Loucy (cell line): Measurements from ENCODE around the gene ZNF160.

Source experiments
- H2AFZ ChIP-seq: fragments of 200-600 bp; sonication (generic); 2 replicates; pipeline ENCODE4 v1.6.0; 2016; ENCODE audit warnings: antibody characterized with exemption, mild to moderate bottlenecking, low read length, moderate library complexity
- H3F3A ChIP-seq: fragments of 200-600 bp; 2 replicates; pipeline ENCODE4 v1.6.0; 2016; ENCODE audit warnings: antibody characterized with exemption, low read depth, mild to moderate bottlenecking
- H3K27me3 ChIP-seq: fragments of 200-600 bp; sonication (generic); 2 replicates; pipeline ENCODE4 v1.6.1; 2014; ENCODE audit warnings: low read length, mild to moderate bottlenecking; ENCODE audit not compliant: insufficient read depth, poor library complexity, severe bottlenecking
- H3K36me3 ChIP-seq: fragments of 200-600 bp; sonication (generic); 2 replicates; pipeline ENCODE4 v1.6.1; 2016; ENCODE audit warnings: low read length; ENCODE audit not compliant: insufficient read depth
- H3K4me1 ChIP-seq: fragments of 200-600 bp; sonication (generic); 2 replicates; pipeline ENCODE4 v1.5.1; 2014; ENCODE audit warnings: low read length, mild to moderate bottlenecking; ENCODE audit not compliant: insufficient read depth, poor library complexity, severe bottlenecking
- H3K4me2 ChIP-seq: fragments of 200-600 bp; sonication (generic); 2 replicates; pipeline ENCODE4 v1.6.0; 2014; ENCODE audit warnings: antibody characterized with exemption, low read length, low read depth, mild to moderate bottlenecking; ENCODE audit not compliant: poor library complexity, severe bottlenecking
- H3K4me3 ChIP-seq: fragments of 200-600 bp; sonication (generic); 2 replicates; pipeline ENCODE4 v1.5.1; 2014; ENCODE audit warnings: low read length, mild to moderate bottlenecking, mixed read lengths; ENCODE audit not compliant: poor library complexity, severe bottlenecking
- H3K79me2 ChIP-seq: fragments of 200-600 bp; sonication (generic); 2 replicates; pipeline ENCODE4 v1.6.1; 2014; ENCODE audit warnings: low read length; ENCODE audit not compliant: insufficient read depth
- H3K9ac ChIP-seq: fragments of 200-600 bp; sonication (generic); 2 replicates; pipeline ENCODE4 v1.6.0; 2014; ENCODE audit warnings: mild to moderate bottlenecking, low read depth, low read length, moderate library complexity; ENCODE audit not compliant: poor library complexity, severe bottlenecking
- H3K9me2 ChIP-seq: fragments of 200-600 bp; sonication (generic); replicated peaks from 2 replicates; pipeline ENCODE4 v1.6.1; 2016; ENCODE audit warnings: low read depth, low read length, mixed read lengths
- H3K9me3 ChIP-seq: fragments of 200-600 bp; sonication (generic); 2 replicates; pipeline ENCODE4 v1.6.1; 2014; ENCODE audit warnings: mild to moderate bottlenecking, antibody characterized with exemption, low read length, low read depth; ENCODE audit not compliant: insufficient read depth
- H4K20me1 ChIP-seq: fragments of 200-600 bp; sonication (generic); 2 replicates; pipeline ENCODE4 v1.6.0; 2014; ENCODE audit warnings: antibody characterized with exemption, low read length, mild to moderate bottlenecking; ENCODE audit not compliant: insufficient read depth, poor library complexity, severe bottlenecking
- EZH2phosphoT487 ChIP-seq: fragments of 200-600 bp; IDR thresholded peaks from 2 replicates; pipeline ENCODE4 v1.6.1; 2018; ENCODE audit warnings: antibody characterized with exemption, mild to moderate bottlenecking, moderate library complexity, borderline replicate concordance
- TF ChIP-seq, protein P1 (sequence below): fragments of 200-600 bp; sonication (generic); conservative IDR thresholded peaks from 2 replicates; pipeline ENCODE4 v1.5.1; 2014; ENCODE audit warnings: mild to moderate bottlenecking, antibody characterized with exemption, low read length

Gene ZNF160

DNA sequence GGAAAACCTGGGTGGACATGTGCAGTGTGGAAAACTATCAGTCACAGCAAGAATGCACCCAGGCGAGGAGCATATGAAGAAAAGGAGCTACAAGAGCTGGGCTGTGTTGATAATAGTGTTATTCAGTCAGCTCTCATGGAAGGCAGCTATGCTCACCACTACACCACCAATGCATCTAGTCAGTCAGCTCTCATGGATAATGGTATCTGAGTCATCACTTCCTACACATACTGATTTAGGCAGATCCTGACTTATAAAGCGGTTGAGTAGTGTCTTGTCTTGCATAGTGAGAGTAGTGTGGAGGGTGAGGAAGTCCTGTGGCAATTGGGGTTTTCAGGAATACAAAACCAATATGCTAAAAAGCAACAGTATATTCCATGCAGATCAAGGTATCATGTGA, 9.1 kb upstream of the ZNF160 start:
- Histone ChIP-seq H3K36me3 (peaks cover 24% of the 10 kb centered on the region; the same call in 1 of the 2 replicates), H3K79me2 (no peaks in the 10 kb centered on the region), H2AFZ (no peak overlapping the region), H4K20me1 (no peaks in the 10 kb centered on the region), H3F3A (no peaks in the 10 kb centered on the region), H3K9me3 (no peaks in the 10 kb centered on the region), H3K9ac (no peak overlapping the region), H3K4me3 (no peak overlapping the region), H3K9me2 (no peaks in the 10 kb centered on the region), H3K4me2 (no peak overlapping the region), H3K4me1 (no peaks in the 10 kb centered on the region), H3K27me3 (no peaks in the 10 kb centered on the region)
- TF ChIP-seq, protein P1, sequence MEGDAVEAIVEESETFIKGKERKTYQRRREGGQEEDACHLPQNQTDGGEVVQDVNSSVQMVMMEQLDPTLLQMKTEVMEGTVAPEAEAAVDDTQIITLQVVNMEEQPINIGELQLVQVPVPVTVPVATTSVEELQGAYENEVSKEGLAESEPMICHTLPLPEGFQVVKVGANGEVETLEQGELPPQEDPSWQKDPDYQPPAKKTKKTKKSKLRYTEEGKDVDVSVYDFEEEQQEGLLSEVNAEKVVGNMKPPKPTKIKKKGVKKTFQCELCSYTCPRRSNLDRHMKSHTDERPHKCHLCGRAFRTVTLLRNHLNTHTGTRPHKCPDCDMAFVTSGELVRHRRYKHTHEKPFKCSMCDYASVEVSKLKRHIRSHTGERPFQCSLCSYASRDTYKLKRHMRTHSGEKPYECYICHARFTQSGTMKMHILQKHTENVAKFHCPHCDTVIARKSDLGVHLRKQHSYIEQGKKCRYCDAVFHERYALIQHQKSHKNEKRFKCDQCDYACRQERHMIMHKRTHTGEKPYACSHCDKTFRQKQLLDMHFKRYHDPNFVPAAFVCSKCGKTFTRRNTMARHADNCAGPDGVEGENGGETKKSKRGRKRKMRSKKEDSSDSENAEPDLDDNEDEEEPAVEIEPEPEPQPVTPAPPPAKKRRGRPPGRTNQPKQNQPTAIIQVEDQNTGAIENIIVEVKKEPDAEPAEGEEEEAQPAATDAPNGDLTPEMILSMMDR: no peak
- no peak for TF ChIP-seq EZH2phosphoT487

DNA sequence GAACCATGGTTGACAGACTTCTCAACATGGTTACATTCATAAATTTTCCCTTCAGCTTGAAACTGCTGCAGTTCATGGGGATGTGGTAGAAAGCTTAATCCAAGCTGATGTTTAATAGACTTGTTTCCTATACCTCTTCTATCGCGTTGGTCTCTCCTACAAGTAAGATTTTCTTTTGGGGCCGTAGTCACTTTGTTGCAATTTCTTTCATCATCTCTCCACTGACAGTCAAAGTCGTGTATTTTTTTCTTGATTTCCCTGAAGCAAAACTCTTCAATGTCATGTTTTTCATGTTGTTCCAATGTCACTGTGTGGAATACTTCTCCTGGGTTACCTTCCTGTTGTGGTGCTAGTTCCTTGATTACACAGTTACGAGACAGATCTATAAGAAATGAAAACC, 6.3 kb upstream of the ZNF160 start:
- Histone ChIP-seq H3K4me2 (no peak overlapping the region), H3K9me3 (no peaks in the 10 kb centered on the region), H3F3A (no peaks in the 10 kb centered on the region), H3K36me3 (peaks cover 14% of the 10 kb centered on the region; the same call in 1 of the 2 replicates), H3K4me1 (no peaks in the 10 kb centered on the region), H2AFZ (no peak overlapping the region), H4K20me1 (no peaks in the 10 kb centered on the region), H3K9ac (no peak overlapping the region), H3K9me2 (no peaks in the 10 kb centered on the region), H3K79me2 (no peaks in the 10 kb centered on the region), H3K27me3 (no peaks in the 10 kb centered on the region), H3K4me3 (no peak overlapping the region)
- TF ChIP-seq, protein P1: no peak
- TF ChIP-seq EZH2phosphoT487: no peak

DNA sequence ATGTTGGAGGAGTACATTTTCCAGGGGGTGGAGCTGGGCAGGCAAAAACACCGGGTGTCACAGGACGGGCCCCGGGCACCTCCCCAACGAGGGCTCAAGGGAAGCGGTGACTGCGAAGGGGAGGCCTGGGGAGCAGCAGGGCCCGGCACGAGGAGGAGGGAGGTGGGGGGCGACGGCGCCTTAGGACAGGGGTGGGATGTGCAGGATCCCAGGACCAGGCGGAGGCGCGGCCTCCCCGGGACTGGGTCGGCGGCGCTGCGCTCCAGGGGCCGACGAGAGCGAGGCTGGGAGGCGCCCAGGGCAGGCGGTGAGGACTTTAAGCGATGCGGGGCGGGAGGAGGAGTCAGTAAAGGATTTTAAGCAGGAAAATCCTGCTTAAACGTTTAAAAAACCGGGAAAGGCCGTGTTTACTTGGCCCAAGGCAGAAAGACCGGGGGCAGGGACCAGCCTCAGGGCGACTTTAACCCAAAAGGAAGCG, 427 bp downstream of the ZNF160 start:
- Histone ChIP-seq H3K27me3 (no peaks in the 10 kb centered on the region), H3K4me1 (peaks cover 26% of the 10 kb centered on the region), H3K9ac (peak overlapping the region; percentile 96), H4K20me1 (peaks cover 28% of the 10 kb centered on the region), H3K4me2 (peak overlapping the region; percentile 100), H3K36me3 (no peaks in the 10 kb centered on the region; the same call in 1 of the 2 replicates), H3K4me3 (peak overlapping the region; percentile 100), H3K79me2 (peaks cover 53% of the 10 kb centered on the region), H2AFZ (peak overlapping the region; percentile 94), H3K9me2 (no peaks in the 10 kb centered on the region), H3F3A (no peaks in the 10 kb centered on the region), H3K9me3 (no peaks in the 10 kb centered on the region)
- TF ChIP-seq, protein P1: no peak
- no peak for TF ChIP-seq EZH2phosphoT487
